NCI-H2227 (cell line): Measurements from ENCODE around the gene CCBE1.
"Not testable (repeated sequence)": the region's sequence is repeated elsewhere in the genome, so short reads cannot be mapped to it uniquely, and the experiment has no call there.

Experiments
- DNase-seq: peaks from one replicate; lab custom pipeline; 2025; ENCODE audit not compliant: unreplicated experiment; lab: John Stamatoyannopoulos, UW

Gene CCBE1

DNA sequence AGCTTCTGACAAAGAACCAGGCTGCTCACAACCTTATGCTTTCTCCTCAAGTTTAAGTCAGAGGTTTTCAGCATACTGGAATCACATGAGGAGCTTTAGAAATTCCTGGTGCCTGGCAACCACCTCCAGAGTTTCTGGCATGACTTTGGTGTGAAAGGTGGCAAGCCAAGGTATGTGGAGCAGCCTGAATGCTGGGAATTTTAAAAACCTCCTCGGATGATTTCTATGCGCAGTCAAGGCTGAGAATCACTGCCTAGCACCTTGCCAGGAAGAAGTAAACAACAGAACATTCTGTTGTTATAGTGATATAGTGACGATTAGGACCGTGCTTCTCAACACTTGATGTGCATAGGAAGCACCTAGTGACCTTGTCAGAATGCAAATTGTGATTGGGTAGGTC is 11.7 kb downstream of the CCBE1 start:
- no peak for DNase-seq

DNA sequence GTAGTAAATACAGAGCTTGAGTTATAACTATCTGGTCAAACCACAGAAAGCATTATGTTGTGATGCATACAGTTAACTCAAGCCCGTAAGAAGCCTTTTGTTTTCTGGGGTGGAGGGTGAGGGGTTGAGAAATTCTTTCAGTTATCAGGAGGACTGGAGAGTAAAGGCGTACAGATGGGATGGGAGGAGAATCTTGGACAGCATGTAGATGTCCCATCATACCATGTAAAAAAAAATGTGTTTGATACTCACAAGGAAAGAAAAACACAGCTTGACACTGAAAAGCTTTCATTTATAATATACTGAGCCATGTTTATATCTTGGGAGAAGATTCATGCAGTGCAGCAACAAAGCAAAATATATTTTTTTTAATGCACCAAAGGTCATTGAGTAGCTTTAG is 12.4 kb downstream of the CCBE1 start:
- DNase-seq = no peak

DNA sequence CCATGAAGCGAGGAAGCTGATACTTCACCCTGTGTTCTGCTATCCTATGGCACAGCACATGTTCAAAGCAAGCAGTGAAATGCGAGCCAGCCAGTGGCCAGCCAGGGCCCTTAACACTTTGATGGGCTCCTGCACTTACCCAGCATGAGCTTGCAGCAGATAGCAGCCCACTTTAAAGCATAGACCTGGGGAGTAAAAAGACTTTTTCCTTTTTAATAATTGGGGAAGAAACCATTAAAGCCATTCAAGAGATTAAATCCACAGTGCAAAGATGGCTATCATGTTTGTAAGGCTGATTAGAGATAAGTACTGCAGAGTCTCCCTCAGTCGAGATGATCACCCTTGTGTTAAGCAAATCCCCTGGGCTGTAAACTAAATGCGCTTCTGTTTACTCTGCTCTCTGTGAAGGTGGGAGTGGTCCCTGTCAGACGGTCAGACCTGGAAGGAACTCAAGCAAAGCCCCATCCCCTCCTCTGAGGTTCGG is 15.7 kb downstream of the CCBE1 start:
- peak; percentile 62 for DNase-seq

- DNase-seq = no peak
These were observed 16.2 kb downstream of the CCBE1 start for GRCh38 chr18:59681051-59681450.

DNA sequence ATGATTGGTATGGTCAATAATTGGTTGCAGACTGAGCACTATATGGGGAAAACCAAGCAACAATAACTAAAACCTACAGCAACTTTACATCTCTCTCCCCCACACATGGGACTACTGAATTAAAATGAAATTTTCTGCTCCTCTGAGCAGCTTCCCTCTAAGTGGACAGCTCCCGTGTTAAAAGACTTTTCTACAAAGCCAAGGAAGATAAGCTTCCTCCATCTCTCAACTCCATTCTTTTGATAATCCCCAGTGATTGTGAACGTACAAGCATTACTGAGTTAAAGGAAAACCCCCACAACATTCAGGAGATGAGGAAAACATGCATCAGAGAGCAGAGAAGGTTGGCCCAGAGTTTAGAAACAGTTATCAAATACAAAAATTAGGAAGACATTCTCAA is 21.9 kb downstream of the CCBE1 start:
- DNase-seq = no peak

- no peak for DNase-seq
These were observed 22.3 kb downstream of the CCBE1 start for GRCh38 chr18:59674903-59675270.

GRCh38 chr18:59674186-59674902 is 22.9 kb downstream of the CCBE1 start:
- no peak for DNase-seq

DNA sequence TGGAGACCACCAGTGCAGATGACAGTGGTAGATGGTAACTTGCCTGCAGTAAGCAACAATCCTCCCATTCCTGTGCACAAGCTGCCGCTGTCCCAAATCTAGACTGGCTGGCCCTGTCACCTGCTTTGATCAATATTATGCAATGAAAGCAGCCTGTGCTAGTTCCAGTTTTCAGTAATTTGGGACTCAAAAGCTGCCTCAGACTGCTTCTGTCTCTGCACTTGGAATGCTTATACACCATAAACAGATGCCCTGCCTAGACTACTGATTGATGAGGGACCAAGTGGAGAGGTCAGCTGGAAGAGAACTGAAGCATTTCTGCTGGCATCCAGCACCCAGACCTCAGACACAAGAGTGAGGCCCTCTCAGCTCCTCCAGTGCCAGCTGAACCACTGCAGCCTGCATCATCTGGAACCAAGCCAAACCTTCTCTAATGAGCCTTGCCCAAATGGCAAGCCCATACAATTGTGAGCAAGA is 24.9 kb downstream of the CCBE1 start:
- peak; percentile 74 for DNase-seq

- peak; percentile 70 for DNase-seq
These were observed 25.7 kb downstream of the CCBE1 start for GRCh38 chr18:59671551-59671950.

DNA sequence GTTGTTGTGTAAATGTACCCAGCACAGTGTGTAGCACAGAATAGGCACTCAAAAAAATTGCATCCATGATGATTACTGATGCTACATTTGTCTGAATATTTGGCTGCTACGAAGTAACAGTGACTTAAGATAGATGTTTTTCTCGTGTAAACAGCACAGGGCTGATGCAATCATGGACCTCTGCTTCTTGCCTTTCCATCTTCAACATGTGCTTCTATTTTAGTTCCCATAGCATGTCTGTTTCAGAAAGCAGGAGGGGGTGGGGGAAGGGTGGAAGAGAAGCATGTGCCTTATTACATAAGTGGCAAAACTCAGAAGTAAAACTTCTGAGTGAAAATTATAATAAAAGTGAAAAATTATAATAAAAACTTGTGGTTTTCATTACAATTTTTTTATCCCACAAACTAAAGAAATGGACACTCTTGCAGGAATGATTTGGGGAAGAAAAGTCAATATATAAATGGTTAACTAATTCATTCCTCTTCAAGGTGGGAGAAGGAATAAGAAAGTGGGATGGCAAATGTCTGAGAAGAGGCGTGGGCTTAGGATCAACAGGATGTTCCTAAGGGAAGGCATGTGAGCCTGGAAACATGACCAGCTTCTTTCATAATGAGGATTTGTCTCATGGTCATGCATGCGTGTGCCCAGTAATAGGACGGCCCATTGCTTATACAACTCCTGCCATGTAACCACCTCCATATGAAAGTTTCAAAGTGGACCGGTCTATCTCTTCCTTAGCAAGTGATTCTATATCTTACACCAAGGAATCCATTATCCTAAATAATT is 27.2 kb downstream of the CCBE1 start:
- no peak for DNase-seq

DNA sequence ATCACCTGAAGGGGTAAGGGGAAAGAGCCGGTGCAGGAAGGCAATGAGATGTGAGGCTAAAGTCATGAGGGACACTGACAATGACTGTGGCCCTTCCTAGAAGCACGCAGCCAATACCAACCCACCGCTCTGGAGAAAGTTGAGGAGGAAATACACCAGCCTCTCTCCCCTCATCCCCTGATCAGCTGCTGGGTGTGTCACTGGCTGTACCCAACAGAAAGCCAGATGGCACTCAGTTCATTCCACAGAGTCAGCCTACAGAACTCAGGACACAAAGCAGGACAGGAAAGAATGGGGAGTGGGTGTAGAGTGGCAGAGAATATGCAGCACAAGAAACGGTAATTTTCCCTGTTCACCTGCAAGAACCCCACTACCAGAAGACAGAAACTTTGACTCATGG is 29.7 kb downstream of the CCBE1 start:
- no peak for DNase-seq

DNA sequence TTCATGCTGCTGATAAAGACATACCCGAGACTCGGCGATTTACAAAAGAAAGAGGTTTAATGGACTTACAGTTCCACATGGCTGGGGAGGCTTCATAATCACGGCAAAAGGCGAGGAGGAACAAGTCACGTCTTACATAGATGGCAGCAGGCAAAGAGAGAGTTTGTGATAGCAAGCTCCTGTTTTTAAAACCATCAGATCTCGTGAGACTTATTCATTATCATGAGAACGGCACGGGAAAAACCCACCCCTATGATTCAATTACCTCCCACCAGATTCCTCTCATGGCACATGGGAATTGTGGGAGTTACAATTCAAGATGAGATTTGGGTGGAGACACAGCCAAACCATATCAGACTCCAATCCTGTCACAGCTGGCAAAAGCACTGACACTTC is 31.2 kb downstream of the CCBE1 start:
- DNase-seq = not testable (repeated sequence)

DNA sequence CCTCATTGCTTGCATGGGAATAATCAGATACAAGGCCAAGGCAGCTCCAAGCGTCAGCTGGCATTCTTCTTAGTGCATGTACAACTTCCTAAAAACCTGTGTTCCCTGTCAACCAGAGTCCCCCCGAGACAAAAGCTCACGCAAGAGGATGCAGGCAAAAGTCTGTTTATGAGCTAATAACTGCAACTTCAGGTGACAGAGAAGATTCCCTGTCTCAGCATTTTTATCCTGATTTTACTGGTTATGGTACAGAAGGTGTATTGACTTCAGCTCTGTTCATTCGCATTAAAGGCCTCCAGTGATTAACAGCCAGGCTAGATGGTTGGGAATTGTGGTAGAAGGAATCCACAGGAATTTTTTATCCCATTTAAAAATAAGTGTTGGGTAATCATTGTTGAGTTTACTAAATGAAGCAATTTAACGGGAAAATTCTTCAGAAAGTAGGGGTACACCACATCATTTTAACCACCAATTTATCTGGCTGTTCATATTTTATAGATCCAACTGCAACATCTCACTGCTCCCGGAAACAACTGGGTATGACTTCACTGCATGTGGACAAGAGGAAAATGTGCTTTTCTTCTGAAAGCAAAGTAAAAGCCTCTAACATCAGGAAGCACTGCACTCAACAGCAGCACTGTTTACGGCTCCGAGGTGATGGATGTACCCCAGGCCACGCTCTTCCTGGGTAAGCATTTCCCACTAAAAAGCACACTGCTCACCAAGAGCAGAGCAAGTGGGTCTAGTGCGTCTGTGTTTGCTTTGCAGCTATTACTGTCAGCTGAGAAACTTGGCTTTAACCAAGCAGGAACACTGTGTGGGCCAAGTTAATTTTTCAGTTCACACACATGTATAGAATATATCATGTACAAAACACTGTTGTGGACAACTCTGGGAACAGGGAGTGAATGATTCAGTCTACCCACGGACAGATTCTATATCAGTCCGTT is 31.9 kb downstream of the CCBE1 start:
- no peak for DNase-seq

- DNase-seq = no peak
These were observed 32.9 kb downstream of the CCBE1 start for GRCh38 chr18:59664329-59664728.

- DNase-seq = no peak
These were observed 34.1 kb downstream of the CCBE1 start for GRCh38 chr18:59663096-59663495.

GRCh38 chr18:59661891-59662701 is 35.1 kb downstream of the CCBE1 start:
- no peak for DNase-seq

DNA sequence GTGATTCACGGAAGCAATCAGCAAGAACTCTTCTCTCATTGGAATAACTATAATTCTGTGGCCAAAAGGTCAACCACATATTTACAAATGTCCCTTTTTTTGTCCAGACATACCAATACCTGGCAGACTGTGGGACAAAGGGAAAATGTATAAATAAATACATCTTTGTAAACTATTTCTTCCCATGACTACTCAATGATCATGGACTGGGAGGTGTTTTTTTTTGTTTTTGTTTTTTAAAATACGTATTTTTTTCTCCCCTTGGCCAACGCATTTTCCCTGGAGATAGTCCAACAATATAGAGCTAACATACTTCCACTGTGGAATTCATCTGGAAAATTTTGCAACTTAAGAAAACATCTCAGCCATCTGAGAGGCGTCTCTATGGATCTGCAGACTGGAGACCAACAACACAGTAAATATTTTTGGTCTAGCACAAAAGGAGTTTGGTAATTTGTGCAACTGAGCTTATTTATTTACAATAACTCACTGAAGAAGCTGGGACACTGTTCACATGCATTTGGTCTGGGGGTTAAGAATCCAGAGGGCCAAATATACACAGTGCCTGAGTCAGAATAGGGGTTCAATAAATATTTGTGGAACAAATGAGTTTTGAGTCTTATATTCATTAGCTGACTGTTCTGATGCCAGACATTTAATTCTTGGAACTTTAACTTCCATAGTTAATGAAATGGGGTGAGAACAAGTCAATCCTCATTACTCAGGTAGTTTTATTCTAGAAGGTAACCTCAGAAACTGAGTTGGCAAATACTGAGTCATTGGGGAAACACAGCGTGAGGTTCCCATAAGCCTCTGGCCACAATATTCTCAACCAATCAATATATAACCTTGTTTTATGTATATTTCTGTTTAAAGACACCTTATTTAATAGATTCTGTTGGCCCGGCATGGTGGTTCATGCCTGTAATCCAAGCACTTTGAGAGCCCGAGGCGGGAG is 36.2 kb downstream of the CCBE1 start:
- no peak for DNase-seq

- DNase-seq = no peak
These were observed 36.9 kb downstream of the CCBE1 start for GRCh38 chr18:59660366-59660765.

- no peak for DNase-seq
These were observed 37.6 kb downstream of the CCBE1 start for GRCh38 chr18:59659508-59660170.
